Endothelial cell of umbilical vein (primary cell): ENCODE data around the gene CGNL1. TPM values are rescaled to one million over a fixed set of nuclear protein-coding genes. Genes with fewer than 3 reads are reported as not detected.

ENCODE experiments used
- BruUV-seq: library from RNA; stranded (reverse); fragments of 400-500 nt; replicated peaks from 2 replicates; lab custom pipeline; 2021; lab: Mats Ljungman, UMichigan
- CTCF ChIA-PET: fragments of 300-600, 350-600 bp; sonication (Branson Sonifier 250); formaldehyde crosslinking; loops from one replicate; lab custom pipeline; 2021; ENCODE audit warnings: antibody characterized with exemption, inconsistent platforms; lab: Charles Lee
- POLR2A ChIA-PET: fragments of 300-600, 350-600 bp; sonication (Branson Sonifier 250); formaldehyde crosslinking; loops from one replicate; lab custom pipeline; 2021; ENCODE audit warnings: antibody characterized with exemption, inconsistent platforms; lab: Charles Lee
- DNase-seq: peaks from one replicate; pipeline ENCODE4 v3.0.0-alpha.2; 2011; ENCODE audit warnings: low read depth, low spot score
- FAIRE-seq: peaks from 2 replicates; lab custom pipeline; 2011; peaks lifted over from hg19 to GRCh38; lab: Jason Lieb, UNC
- H2AFZ ChIP-seq: 2 replicates; pipeline ENCODE4 v1.6.0; 2012; ENCODE audit warnings: low read depth, low read length, control low read depth, inconsistent platforms
- H3K27ac ChIP-seq: 2 replicates; pipeline ENCODE4 v1.5.1; 2011; ENCODE audit warnings: low read depth, mild to moderate bottlenecking, control low read depth, low read length, moderate library complexity; ENCODE audit not compliant: insufficient read depth
- H3K27me3 ChIP-seq, 2 experiments: 2 replicates each; pipeline versions ENCODE4 v1.6.0 to v1.6.1; 2011; ENCODE audit warnings: low read length in 2 of 2, mixed read lengths in 1 of 2; ENCODE audit not compliant: control insufficient read depth in 2 of 2, insufficient read depth in 2 of 2
- H3K36me3 ChIP-seq, 2 experiments: 2 replicates in 1 of 2; 3 replicates in 1 of 2; pipeline ENCODE4 v1.5.1; 2011; ENCODE audit warnings: low read length in 2 of 2, mild to moderate bottlenecking in 1 of 2, moderate library complexity in 1 of 2; ENCODE audit not compliant: control insufficient read depth in 2 of 2, insufficient read depth in 2 of 2; ENCODE audit errors: extremely low read depth in 1 of 2
- H3K4me1 ChIP-seq: 3 replicates; pipeline ENCODE4 v1.5.1; 2011; ENCODE audit warnings: mild to moderate bottlenecking, low read length; ENCODE audit not compliant: control insufficient read depth, insufficient read depth; ENCODE audit errors: extremely low read depth
- H3K4me2 ChIP-seq: 2 replicates; pipeline ENCODE4 v1.6.1; 2011; ENCODE audit warnings: low read length, control low read depth, mixed read lengths; ENCODE audit not compliant: insufficient read depth
- H3K4me3 ChIP-seq, 3 experiments: fragments of 200-600 bp in 1 of 3; sonication (generic), shearing (Covaris generic) in 1 of 3; replicated peaks in 1 of 3; 2 replicates each; pipeline ENCODE4 v1.5.1; 2011 to 2016; ENCODE audit warnings: control low read depth in 3 of 3, low read length in 3 of 3, mild to moderate bottlenecking in 2 of 3, inconsistent platforms in 1 of 3, low read depth in 1 of 3, moderate library complexity in 1 of 3; ENCODE audit not compliant: insufficient read depth in 1 of 3
- H3K79me2 ChIP-seq: 2 replicates; pipeline ENCODE4 v1.6.0; 2012; ENCODE audit warnings: low read length, inconsistent platforms; ENCODE audit not compliant: control insufficient read depth, insufficient read depth
- H3K9ac ChIP-seq: replicated peaks from 2 replicates; pipeline ENCODE3; 2011; ENCODE audit warnings: low read length, control low read depth; ENCODE audit not compliant: insufficient read depth; ENCODE audit errors: extremely low read depth
- H3K9me1 ChIP-seq: replicated peaks from 3 replicates; pipeline ENCODE4 v1.6.0; 2011; ENCODE audit warnings: mild to moderate bottlenecking, low read length; ENCODE audit not compliant: control insufficient read depth, insufficient read depth; ENCODE audit errors: extremely low read depth
- H3K9me3 ChIP-seq: replicated peaks from 2 replicates; pipeline ENCODE4 v1.5.1; 2012; ENCODE audit warnings: low read length, inconsistent platforms; ENCODE audit not compliant: control insufficient read depth, insufficient read depth
- H4K20me1 ChIP-seq: replicated peaks from 2 replicates; pipeline ENCODE3; 2011; ENCODE audit warnings: mild to moderate bottlenecking, low read length; ENCODE audit not compliant: control insufficient read depth, insufficient read depth; ENCODE audit errors: extremely low read depth
- CTCF ChIP-seq, 2 donors: IDR thresholded peaks; 1 replicate in 1 of 2; 2 replicates in 1 of 2; pipeline ENCODE4 v1.5.1; 2011; ENCODE audit warnings: low read length in 2 of 2, mild to moderate bottlenecking in 2 of 2, moderate library complexity in 2 of 2, control low read depth in 1 of 2, inconsistent platforms in 1 of 2, low read depth in 1 of 2; ENCODE audit not compliant: insufficient read depth in 1 of 2; ENCODE audit errors: extremely low read depth in 1 of 2
- EZH2 ChIP-seq: IDR thresholded peaks from 2 replicates; pipeline ENCODE4 v1.6.1; 2012; ENCODE audit warnings: borderline replicate concordance, low read depth, mild to moderate bottlenecking, moderate library complexity, low read length, inconsistent platforms; ENCODE audit not compliant: severe bottlenecking
- FOS ChIP-seq: IDR thresholded peaks from 2 replicates; pipeline ENCODE4 v1.6.1; 2011; ENCODE audit warnings: mild to moderate bottlenecking, low read length, moderate library complexity, borderline replicate concordance; ENCODE audit not compliant: insufficient read depth
- GATA2 ChIP-seq: IDR thresholded peaks from 2 replicates; pipeline ENCODE4 v1.7.0; 2011; ENCODE audit warnings: low read depth, mild to moderate bottlenecking, moderate library complexity, mixed read lengths, low read length; ENCODE audit not compliant: insufficient read length, insufficient read depth
- JUN ChIP-seq: IDR thresholded peaks from 2 replicates; pipeline ENCODE4 v1.6.1; 2011; ENCODE audit warnings: borderline replicate concordance, low read depth; ENCODE audit not compliant: insufficient read length, insufficient read depth
- MAX ChIP-seq: IDR thresholded peaks from 2 replicates; pipeline ENCODE4 v1.6.1; 2011; ENCODE audit not compliant: insufficient read depth, insufficient read length
- MYC ChIP-seq: IDR thresholded peaks from one replicate; pipeline ENCODE4 v1.6.1; 2011; ENCODE audit warnings: mild to moderate bottlenecking, low read depth, low read length
- POLR2A ChIP-seq: IDR thresholded peaks from 2 replicates; pipeline ENCODE4 v1.6.1; 2012; ENCODE audit warnings: low read depth, mild to moderate bottlenecking, control low read depth, low read length
- POLR2AphosphoS5 ChIP-seq: IDR thresholded peaks from 2 replicates; pipeline ENCODE4 v1.6.1; 2012; ENCODE audit warnings: low read depth, mild to moderate bottlenecking, control low read depth, low read length, moderate library complexity; ENCODE audit not compliant: insufficient read depth
- dilution Hi-C: fragments of 300-500 bp; cut with MboI; formaldehyde crosslinking; loops from one replicate; pipeline ENCODE4 v1.15.0; 2019; ENCODE audit warnings: low sequenced_read_pairs; ENCODE audit not compliant: extremely low pct_ligation_motif_present
- intact Hi-C: fragments of 100-400 bp; cut with micrococcal nuclease; formaldehyde crosslinking; loops from one replicate; pipeline ENCODE4 v1.10.0; 2022
- polyA plus RNA-seq, 4 experiments: library from polyadenylated mRNA; depleted of rRNA in 3 of 4; stranded (reverse) in 3 of 4; unstranded in 1 of 4; fragments of >200 nt; gene quantifications; 2 replicates each; pipeline versions ENCODE4 v1.2.1 to v1.2.3, GENCODE V29; 2011 to 2012; ENCODE audit warnings: missing spikeins in 1 of 4
- total RNA-seq: library from RNA; stranded (reverse); gene quantifications from 2 replicates; pipeline ENCODE4 v1.2.3, GENCODE V29; 2021

Gene CGNL1
- total and polyA plus RNA-seq, 2 donors (not counting 3 experiments of a cell fraction or from before 2014, with no cell fraction given) = 6.9 to 27.1 TPM

- Histone ChIP-seq H3K9me3 (no peaks in the 10 kb centered on the region), H3K36me3 (no peaks in the 10 kb centered on the region), H3K27ac (no peak overlapping the region), H3K4me1 (peaks cover 28% of the 10 kb centered on the region), H3K9me1 (no peaks in the 10 kb centered on the region), H3K4me2 (no peak overlapping the region), H4K20me1 (no peaks in the 10 kb centered on the region), H3K27me3 (no peaks in the 10 kb centered on the region), H3K9ac (no peak overlapping the region), H3K79me2 (no peaks in the 10 kb centered on the region), H3K4me3 (no peak overlapping the region), H2AFZ (no peak overlapping the region)
- DNase-seq (peak; percentile 68), FAIRE-seq (peak; percentile 79)
- TF ChIP-seq CTCF (IDR thresholded peaks at IDR 0.05; ENCODE audit: extremely low read depth in 1 of 2, insufficient read depth in 1 of 2, low read depth in 1 of 2, low read length in 2 of 2) = peak; percentile 87 to 89
- TF ChIP-seq JUN = no peak
- CTCF ChIA-PET = interaction anchor here (0.6 to 3.6 kb wide), 31 partner anchors 9 to 513 kb away, joined by 3 to 64 read pairs (median 8); partner anchors contain the start of genes MYZAP and POLR2M
- intact Hi-C loops (loop anchor here (2.0 to 5.0 kb wide), 3 partner anchors 67 to 507 kb away; no protein-coding TSS in a partner anchor), dilution Hi-C loops (no loop called here)
- POLR2A ChIA-PET = no interaction called here
- BruUV-seq = no TSS peak
Observed at GRCh38 chr15:57559875-57560274, 183.6 kb downstream of the CGNL1 start.

- H3K9ac ChIP-seq = peak overlapping the region; percentile 85
- no peaks in the 10 kb centered on the region for H3K27me3 ChIP-seq
- H3K9me1 ChIP-seq = no peaks in the 10 kb centered on the region
- H3K4me3 ChIP-seq = peak overlapping the region in 1 of 3 experiments; percentile 37
- intact Hi-C loops = loop anchor here (1.0 to 5.0 kb wide), 10 partner anchors 10 to 621 kb away; no protein-coding TSS in a partner anchor
- FAIRE-seq (peak; percentile 97), DNase-seq (peak; percentile 96)
- H3K9me3 ChIP-seq = no peaks in the 10 kb centered on the region
- POLR2A ChIA-PET = interaction anchor here (0.7 kb wide), 4 partner anchors 10 to 45 kb away, joined by 3 to 8 read pairs (median 4); no protein-coding TSS in a partner anchor
- CTCF ChIA-PET = interaction anchor here (0.6 to 3.6 kb wide), 53 partner anchors 10 to 511 kb away, joined by 3 to 64 read pairs (median 5); partner anchors contain the start of genes MYZAP and POLR2M
- H3K4me1 ChIP-seq = peaks cover 15% of the 10 kb centered on the region
- TF ChIP-seq FOS (peak; percentile 74), POLR2AphosphoS5 (peak; percentile 50), MYC (no peak), JUN (peak; percentile 91), POLR2A (no peak), EZH2 (no peak), GATA2 (no peak), MAX (no peak), CTCF (IDR thresholded peaks at IDR 0.05; ENCODE audit: extremely low read depth in 1 of 2, insufficient read depth in 1 of 2, low read depth in 1 of 2, low read length in 2 of 2) (peak; percentile 79 to 89)
- BruUV-seq = no TSS peak
- H2AFZ ChIP-seq = peak overlapping the region; percentile 41
- peak overlapping the region; percentile 93 for H3K4me2 ChIP-seq
- no peaks in the 10 kb centered on the region for H3K36me3 ChIP-seq
- dilution Hi-C loops = no loop called here
- H3K27ac ChIP-seq = peak overlapping the region; percentile 97
- no peaks in the 10 kb centered on the region for H4K20me1 ChIP-seq
- H3K79me2 ChIP-seq = no peaks in the 10 kb centered on the region
Observed at GRCh38 chr15:57561041-57561711, 184.9 kb downstream of the CGNL1 start.
